Glutamatergic neuron (in vitro differentiated cells): ENCODE data around the gene LHFPL6. TPM values are rescaled to one million over a fixed set of nuclear protein-coding genes. Genes with fewer than 3 reads are reported as not detected.

Experiments
- DNase-seq: peaks from one replicate; pipeline ENCODE4 v3.0.0; 2022
- H3K27ac Mint-ChIP-seq: one replicate; pipeline ENCODE4 v1.8.0; 2020; ENCODE audit warnings: mild to moderate bottlenecking, mixed read lengths, inconsistent platforms; ENCODE audit not compliant: unreplicated experiment
- H3K27me3 Mint-ChIP-seq: one replicate; pipeline ENCODE4 v1.8.0; 2020; ENCODE audit warnings: mild to moderate bottlenecking, moderate library complexity, mixed read lengths, inconsistent platforms; ENCODE audit not compliant: unreplicated experiment
- H3K36me3 Mint-ChIP-seq: one replicate; pipeline ENCODE4 v1.8.0; 2020; ENCODE audit warnings: mild to moderate bottlenecking, mixed read lengths, inconsistent platforms; ENCODE audit not compliant: unreplicated experiment
- H3K4me1 Mint-ChIP-seq: one replicate; pipeline ENCODE4 v1.8.0; 2020; ENCODE audit warnings: mild to moderate bottlenecking, low read depth, mixed read lengths, inconsistent platforms; ENCODE audit not compliant: unreplicated experiment
- H3K4me3 Mint-ChIP-seq: one replicate; pipeline ENCODE4 v1.8.0; 2020; ENCODE audit warnings: mild to moderate bottlenecking, mixed read lengths, inconsistent platforms; ENCODE audit not compliant: unreplicated experiment
- H3K9me3 Mint-ChIP-seq: one replicate; pipeline ENCODE4 v1.8.0; 2020; ENCODE audit warnings: mild to moderate bottlenecking, moderate library complexity, mixed read lengths, inconsistent platforms; ENCODE audit not compliant: unreplicated experiment
- total RNA-seq: library from RNA; stranded (reverse); fragmentation: NEBNext Ultra II Directional; extraction: Animal tissue kit (Norgen Biotek cat#: 25700); gene quantifications from one replicate; pipeline ENCODE4 v1.2.1, GENCODE V29; 2021; ENCODE audit not compliant: unreplicated experiment
- TF ChIP-seq, protein P1 (sequence below): fragments of 200-600 bp; sonication (generic); IDR thresholded peaks from one replicate; pipeline ENCODE4 v1.5.0; 2021; ENCODE audit not compliant: partially characterized antibody, unreplicated experiment

Gene LHFPL6
- total RNA-seq, 1 donor from 2014 or later = 1.7 TPM

DNA sequence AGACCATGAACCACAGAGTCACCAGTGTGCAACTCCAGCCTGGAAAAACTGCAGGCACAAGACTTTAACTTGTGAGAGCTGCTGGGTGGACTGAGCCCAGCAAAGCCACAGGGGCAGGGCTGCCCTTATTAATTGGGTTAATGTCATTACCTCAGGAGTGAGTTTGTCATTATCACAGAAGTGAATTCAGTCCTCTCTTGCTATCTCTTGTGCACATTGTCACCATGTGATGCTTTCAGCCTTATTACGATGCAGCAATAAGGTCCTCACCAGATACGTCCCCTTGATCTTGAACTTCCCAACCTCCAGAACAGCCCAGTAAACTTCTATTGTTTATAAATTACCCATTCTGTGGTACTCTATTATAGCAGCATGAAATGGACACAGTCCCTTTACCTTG lies 158.1 kb downstream of the LHFPL6 start:
- Mint-ChIP-seq H3K27ac (no peak overlapping the region), H3K9me3 (no peaks in the 10 kb centered on the region), H3K4me3 (no peak overlapping the region), H3K36me3 (no peaks in the 10 kb centered on the region), H3K4me1 (no peaks in the 10 kb centered on the region), H3K27me3 (no peaks in the 10 kb centered on the region)
- no peak for DNase-seq
- TF ChIP-seq, protein P1, sequence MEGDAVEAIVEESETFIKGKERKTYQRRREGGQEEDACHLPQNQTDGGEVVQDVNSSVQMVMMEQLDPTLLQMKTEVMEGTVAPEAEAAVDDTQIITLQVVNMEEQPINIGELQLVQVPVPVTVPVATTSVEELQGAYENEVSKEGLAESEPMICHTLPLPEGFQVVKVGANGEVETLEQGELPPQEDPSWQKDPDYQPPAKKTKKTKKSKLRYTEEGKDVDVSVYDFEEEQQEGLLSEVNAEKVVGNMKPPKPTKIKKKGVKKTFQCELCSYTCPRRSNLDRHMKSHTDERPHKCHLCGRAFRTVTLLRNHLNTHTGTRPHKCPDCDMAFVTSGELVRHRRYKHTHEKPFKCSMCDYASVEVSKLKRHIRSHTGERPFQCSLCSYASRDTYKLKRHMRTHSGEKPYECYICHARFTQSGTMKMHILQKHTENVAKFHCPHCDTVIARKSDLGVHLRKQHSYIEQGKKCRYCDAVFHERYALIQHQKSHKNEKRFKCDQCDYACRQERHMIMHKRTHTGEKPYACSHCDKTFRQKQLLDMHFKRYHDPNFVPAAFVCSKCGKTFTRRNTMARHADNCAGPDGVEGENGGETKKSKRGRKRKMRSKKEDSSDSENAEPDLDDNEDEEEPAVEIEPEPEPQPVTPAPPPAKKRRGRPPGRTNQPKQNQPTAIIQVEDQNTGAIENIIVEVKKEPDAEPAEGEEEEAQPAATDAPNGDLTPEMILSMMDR = no peak

DNA sequence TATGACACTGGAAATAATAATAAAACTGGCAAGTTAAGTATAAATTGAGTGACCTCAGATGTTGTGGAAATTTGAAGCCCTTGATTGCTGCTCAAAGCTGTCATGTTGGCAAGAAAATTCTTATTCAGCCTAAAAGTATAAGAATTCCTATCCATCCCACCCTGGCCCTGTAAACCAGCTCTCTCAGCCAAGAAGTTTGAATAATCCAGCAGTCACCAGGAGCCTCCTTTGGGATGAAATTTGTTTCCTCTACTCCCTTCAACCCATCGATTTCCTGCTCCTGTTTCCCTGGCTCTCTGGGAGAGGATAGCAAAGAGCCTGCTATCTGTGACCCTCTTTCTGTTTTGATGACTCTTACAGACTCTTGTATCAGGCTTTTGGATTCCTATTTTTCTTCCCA lies 169.3 kb downstream of the LHFPL6 start:
- Mint-ChIP-seq H3K27ac (no peak overlapping the region), H3K9me3 (no peaks in the 10 kb centered on the region)

DNA sequence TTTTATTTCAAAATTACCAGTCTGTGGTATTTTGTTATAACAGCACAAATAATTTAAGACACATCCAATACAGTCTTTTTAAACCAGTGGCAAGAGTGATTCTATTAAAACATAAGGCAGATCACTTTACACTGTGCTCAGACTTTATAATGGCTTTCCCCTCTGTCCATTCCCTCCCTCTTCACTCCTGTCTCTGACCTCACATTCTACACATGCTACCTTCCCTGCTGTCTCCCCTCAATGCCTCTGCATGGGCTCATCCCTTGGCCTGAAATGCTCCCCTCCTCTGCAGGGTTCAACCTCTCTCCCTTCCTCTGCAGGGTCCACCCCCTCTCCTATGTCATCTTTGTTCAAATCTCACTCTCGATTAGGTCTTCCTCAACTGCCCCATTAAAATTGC lies 170.8 kb downstream of the LHFPL6 start:
- H3K36me3 Mint-ChIP-seq = peaks cover 5% of the 10 kb centered on the region
- no peaks in the 10 kb centered on the region for H3K9me3 Mint-ChIP-seq
- peaks cover 6% of the 10 kb centered on the region for H3K4me1 Mint-ChIP-seq
- no peak for DNase-seq
- H3K27ac Mint-ChIP-seq = no peak overlapping the region
- no peaks in the 10 kb centered on the region for H3K27me3 Mint-ChIP-seq
- no peak overlapping the region for H3K4me3 Mint-ChIP-seq
- TF ChIP-seq, protein P1 = no peak

More for the DNA sequence above, 169.3 kb downstream of the LHFPL6 start:
- TF ChIP-seq, protein P1 = no peak
- no peak for DNase-seq
- Mint-ChIP-seq H3K4me3 (no peak overlapping the region), H3K27me3 (no peaks in the 10 kb centered on the region), H3K36me3 (peaks cover 5% of the 10 kb centered on the region), H3K4me1 (peaks cover 6% of the 10 kb centered on the region)

DNA sequence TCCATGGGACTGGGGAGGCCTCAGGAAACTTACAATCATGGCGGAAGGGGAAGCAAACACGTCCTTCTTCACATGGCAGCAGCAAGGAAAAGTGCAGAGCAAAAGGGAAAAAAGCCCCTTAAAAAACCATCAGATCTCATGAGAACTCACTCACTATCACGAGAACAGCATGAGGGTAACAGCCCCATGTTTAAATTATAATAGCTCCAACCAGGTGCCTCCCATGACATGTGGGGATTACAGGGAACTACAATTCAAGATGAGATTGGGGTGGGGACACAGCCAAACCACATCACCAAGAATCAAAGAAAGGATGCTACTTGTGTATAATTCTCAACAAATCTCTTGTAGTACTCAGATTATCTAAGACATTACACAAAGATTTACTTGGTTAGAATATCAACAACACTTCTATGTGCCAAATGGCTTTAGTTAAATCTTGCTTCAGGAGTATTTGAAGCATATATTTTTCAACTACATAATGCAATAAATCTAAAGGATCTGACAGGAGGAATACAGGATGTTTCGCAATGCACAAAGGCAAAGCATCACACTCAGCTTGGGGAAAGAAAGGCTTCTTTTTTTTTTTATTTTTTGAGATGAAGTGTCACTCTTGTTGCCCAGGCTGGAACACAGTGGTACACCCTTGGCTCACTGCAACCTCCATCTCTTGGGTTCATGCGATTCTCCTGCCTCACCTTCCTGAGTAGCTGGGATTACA lies 180.0 kb downstream of the LHFPL6 start:
- Mint-ChIP-seq H3K27ac (no peak overlapping the region), H3K4me1 (peaks cover 3% of the 10 kb centered on the region), H3K4me3 (no peak overlapping the region), H3K27me3 (no peaks in the 10 kb centered on the region), H3K36me3 (no peaks in the 10 kb centered on the region), H3K9me3 (no peaks in the 10 kb centered on the region)
- TF ChIP-seq, protein P1 = no peak
- no peak for DNase-seq

DNA sequence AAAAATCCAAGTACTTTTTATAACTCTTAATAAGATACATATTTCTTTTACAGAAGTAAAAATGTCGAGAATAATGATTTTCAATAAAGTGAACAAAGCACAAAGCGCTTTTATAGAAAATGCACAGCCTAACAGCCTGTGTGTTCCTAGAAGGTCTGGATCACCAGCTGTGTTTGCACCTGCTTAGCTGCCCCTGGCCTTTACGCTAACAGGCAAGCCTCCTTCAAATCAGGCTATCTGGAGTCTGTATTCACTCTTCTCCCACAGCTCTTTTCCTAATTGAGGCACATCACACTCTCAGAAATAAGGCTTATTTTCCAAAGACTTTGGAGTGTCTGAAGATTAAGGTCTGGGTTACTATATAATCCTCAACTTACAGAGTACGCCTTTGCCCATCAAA lies 183.1 kb downstream of the LHFPL6 start:
- H3K4me1 Mint-ChIP-seq = peaks cover 8% of the 10 kb centered on the region
- H3K4me3 Mint-ChIP-seq = no peak overlapping the region
- H3K27ac Mint-ChIP-seq = no peak overlapping the region
- no peak for DNase-seq
- H3K27me3 Mint-ChIP-seq = no peaks in the 10 kb centered on the region
- no peaks in the 10 kb centered on the region for H3K9me3 Mint-ChIP-seq
- no peaks in the 10 kb centered on the region for H3K36me3 Mint-ChIP-seq
- TF ChIP-seq, protein P1 = no peak
